HG03457 (cell line): ENCODE measurements around the gene UFM1.
A peak's percentile ranks its signal among the peaks of the same experiment; 100 is the strongest.
"Not testable (repeated sequence)": the region's sequence is repeated elsewhere in the genome, so short reads cannot be mapped to it uniquely, and the experiment has no call there.

Experiments
- ATAC-seq: cut with Tn5 transposase; IDR thresholded peaks from one replicate; pipeline ENCODE4 v1.9.1; 2021; ENCODE audit warnings: moderate number of reproducible peaks; ENCODE audit not compliant: unreplicated experiment

UFM1 gene

DNA sequence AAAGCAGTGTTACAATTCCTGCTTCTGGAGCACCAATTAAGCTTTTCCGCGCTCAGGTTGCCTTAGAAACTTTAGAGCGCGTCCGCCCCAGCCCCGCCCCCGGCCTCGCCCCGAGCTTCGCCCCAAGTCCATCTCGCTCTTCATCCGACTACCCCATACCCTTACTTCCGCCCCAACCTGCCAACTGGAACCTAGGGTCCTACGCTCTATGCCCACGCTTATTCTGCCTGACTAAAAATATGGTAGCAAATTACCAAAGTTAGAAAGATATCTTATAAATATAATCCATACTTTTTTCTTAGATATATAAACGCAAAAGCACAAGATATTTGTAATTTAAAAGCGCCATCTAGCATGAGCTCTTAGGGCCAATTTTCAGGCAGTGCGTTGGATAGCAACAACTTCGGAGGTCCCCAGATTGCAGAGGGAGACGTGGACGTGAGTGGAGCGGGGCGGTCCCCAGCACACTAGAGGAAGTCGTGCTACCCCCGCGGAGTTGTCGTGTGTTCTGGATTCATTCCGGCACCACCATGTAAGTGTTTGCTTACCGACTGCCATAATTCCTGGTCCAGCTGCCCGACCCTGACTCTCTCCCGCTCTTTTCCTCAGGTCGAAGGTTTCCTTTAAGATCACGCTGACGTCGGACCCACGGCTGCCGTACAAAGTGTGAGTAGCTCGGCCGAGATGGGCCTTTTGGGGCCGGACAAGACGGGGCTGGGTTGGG, at the start of gene UFM1:
UFM1 (plus strand) TSS at position 462 of the 724 bp plus-strand sequence; CDS start at position 531, 69 bp downstream.
- ATAC-seq: peak; percentile 97

DNA sequence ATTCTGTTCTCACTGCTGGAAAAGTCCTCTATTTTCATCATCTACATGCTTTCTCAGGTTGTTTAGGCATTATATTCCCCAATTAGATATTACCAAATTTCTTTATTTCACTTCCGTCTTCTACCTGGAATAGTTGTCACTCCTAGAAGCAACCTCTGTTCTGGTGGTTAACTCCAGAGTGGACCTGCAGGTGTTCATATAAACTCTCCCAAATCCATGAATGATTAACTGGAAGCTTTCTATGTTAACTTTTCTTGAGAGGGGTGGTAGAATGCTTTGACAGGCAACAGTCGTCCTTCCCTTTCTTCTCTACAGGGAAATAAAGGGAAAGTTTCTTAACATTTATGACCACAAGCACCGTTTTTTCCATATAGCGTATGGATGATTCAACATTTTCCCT, 48.4 kb upstream of the UFM1 start:
- no peak for ATAC-seq

DNA sequence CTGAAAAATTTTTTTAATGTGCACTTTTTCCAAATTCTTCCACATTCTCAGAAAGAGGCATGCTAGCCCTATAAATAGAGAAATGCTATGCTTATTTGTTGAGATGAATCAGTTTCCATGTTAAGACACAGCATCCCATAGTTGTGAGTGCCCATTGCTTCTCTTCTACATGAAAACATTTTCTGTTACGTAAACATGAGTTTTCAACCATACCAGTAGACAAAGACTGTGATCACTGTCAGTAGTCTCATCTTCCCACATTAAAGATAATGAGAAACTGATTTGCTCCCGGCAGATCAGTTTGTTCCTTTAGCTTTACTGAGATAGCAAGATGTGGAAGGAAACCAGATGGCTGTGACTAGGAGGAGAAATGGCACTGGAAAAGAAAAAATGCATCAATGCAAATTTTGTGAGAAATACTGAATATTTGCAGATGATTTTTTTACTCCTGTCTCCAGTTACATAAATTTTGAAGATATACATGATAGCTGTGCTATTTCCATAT, 45.8 kb upstream of the UFM1 start:
- no peak for ATAC-seq

DNA sequence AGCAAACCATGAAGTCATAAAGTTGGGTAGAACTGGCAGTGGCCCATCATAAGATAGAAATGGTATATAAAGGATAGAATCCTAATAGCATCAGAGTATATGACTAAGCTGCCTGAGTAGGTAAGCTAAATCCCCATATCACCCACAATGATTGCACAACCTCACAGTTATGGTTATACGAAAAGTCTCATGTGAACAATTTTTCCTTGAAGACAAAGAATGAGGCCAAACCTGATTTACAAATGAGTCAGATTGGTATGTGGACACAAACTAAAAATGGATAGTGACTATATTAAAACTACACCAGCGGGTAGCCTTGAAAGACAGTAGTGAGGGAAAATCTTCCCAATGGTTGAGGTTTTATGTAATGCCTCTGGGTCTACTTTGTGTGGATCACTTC, 40.9 kb upstream of the UFM1 start:
- no peak for ATAC-seq

DNA sequence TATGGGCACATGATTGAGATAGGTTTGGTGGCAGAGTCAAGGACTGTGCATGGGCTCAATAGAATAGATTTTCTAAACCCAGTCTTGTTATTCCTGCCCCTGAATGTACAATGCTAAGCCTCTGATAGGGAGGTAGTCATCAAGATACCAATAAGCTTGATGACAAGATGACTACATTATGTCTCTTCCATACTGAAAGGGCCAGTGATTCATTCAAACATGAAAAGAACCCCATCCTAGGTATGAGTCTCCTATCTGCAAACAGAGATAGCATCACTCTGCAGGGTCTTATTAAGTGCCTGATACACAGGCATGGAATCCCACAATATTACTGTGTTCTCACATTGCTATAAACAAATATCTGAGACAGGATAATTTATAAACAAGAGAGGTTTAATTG, 40.3 kb upstream of the UFM1 start:
- ATAC-seq: no peak

DNA sequence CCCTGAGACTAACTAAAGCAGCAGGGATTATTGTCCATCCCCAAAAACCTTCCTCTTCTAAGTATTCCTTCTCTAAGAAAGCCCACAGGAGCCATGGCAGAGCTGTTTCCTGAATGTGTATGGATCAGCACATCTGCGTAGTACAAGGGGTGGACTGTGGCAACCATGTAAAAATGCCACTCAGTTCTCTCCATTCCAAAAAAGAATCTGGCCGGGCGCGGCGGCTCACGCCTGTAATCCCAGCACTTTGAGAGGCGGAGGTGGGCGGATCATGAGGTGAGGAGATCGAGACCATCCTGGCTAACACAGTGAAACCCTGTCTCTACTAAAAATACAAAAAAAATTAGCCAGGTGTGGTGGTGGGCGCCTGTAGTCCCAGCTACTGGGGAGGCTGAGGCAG, 38.5 kb upstream of the UFM1 start:
- ATAC-seq: not testable (repeated sequence)

DNA sequence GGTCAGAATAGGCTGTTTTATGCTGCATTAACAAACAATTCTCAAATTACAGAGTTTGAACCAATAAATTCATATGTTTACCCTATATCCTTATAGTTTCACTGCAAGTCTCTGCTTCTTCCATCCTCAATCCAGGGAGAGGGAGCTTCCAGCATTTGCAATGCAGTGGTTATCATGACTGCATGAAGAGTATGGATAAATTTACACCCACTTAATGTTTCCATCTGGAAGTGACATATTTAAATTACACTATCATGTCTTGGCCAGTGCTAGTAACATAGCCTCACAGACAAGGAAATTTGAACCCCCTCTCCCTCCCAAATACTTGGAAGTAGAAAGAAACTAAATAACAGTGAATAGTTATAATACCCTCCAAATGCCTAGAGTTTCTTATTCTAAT, 33.5 kb upstream of the UFM1 start:
- no peak for ATAC-seq

DNA sequence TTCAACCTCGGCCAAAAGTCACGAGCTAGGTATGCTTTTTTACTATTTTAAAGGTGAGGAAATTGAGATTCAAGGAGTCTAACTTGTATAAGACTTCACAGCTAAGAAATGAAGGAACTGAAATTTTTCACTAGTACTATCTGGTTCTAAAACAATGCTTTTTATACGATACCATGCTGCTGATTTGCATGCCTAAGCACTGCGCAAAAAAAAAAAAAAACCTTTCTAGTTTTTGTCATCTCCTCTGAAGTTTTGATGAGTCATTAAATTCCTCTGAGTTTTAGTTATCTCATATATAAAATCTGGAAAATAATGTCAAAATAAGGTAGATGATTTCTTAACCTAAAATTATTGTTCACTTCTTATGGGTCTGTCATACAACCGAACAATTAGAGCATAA, 28.0 kb upstream of the UFM1 start:
- ATAC-seq: no peak

DNA sequence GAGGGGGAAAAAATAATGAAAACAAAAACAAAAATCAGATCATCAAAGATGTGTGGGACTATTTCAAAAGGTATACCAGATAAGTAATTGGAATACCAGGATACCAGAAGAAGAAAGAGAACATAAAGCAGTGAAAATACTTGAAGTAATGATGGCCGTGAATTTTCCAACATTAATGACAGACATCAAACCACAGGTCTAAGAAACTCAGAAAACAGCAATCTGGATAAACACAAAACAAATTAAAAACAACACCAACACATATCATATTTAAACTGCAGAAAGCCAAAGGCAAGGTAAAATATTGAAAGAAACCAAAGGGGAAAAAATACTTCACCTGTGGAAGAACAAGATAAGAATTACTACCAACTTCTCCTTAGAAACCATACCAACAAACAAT, 24.2 kb upstream of the UFM1 start:
- no peak for ATAC-seq

DNA sequence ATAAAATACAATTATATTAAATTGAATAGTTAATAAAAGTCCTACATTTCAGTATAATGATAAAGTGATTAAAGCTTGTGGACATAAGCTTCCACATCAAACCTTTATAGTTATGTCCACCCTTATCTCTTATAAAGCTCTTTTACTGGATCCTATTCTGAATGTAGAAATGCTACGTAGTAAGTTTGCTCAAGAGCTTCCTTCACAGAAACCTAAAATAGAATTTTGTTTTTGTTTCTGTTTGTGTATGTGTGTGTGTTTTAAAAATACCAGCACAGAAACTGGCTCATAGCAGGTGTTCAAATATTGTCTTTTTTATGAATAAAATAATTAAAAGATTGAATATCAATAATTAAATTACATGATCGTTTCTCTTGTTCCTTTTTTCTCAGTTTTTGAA, 21.0 kb upstream of the UFM1 start:
- ATAC-seq: no peak

DNA sequence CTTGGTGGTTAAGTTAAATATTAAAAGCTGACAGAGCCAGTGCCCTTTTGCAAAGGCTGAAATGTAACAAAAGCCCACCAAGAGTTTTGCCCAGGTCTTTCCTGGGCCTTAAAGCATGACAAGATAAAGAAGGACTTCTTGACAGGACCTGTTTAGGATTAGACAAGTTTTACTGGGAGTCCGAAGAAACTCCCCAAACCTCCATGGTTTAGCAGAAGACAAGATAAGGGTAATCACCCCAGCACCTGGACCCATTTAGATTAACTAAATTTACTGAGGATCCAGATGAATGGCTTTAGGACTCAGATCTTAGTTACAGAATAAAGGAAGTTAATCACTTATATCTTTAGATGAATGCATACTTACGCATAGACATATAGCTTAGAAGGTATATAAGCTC, 14.8 kb upstream of the UFM1 start:
- no peak for ATAC-seq

DNA sequence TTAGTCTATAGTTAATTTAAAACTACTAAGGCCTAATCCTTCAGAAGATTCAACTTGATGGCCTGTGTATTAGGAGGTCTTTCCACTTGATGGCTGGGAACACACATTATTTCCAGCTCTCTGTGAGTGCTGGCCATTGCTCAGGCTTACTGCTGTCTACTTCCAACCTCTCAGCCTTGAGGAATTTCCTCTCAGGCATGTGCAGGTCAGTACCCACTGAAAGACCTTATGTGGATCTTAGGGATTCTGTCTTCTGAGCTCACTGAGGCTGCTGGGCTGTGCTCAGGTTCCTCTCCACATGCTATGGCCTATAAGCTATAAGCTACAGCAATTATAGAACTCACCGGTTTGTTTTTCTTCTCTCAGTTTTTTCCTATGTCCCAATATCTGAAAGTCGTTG, 11.6 kb upstream of the UFM1 start:
- ATAC-seq: no peak

DNA sequence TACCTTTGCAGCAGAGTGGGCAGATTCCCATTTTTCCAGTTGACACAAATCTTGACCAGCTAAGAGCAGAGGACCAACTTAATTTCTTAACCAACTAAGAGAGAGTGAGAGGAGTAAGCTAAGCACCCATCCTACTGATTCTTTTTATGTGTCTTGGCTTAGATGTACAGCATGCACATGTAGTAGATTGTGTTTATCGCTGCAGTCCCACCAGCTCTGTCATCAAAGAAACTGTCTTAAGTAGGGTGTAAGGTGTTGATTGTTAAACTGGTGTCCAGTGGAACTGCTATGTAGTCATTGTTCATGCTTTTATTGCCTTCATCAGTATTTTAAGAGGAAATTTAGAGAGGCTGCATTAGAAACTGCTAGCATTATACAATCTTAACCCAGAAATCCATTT, 9.0 kb upstream of the UFM1 start:
- no peak for ATAC-seq

DNA sequence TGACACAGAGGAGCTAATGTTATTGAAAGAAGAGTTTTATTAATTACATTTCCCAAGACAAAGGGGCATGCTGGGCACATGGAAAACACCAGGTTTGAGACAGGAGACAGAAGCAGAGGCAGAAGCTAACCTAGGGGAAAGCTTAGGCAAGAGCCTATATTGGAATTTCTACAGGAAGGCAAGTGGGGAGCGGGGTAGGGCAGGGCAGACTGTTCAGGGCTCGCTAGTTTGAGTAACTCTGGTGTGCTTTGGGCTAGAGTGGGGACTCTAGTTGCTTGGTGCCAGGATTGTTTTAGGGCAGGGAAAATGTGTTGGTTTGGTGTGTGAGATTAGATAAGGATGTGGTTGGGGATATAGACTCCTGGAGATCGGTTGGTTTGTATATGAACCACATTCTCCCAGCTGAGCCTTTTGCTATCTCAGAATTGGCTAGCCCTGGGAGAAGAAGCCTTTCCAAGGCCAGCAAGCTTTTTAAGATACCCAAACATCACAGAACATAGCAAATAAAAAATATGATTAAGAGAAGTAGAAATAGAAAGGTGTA, 8.4 kb upstream of the UFM1 start:
- no peak for ATAC-seq

DNA sequence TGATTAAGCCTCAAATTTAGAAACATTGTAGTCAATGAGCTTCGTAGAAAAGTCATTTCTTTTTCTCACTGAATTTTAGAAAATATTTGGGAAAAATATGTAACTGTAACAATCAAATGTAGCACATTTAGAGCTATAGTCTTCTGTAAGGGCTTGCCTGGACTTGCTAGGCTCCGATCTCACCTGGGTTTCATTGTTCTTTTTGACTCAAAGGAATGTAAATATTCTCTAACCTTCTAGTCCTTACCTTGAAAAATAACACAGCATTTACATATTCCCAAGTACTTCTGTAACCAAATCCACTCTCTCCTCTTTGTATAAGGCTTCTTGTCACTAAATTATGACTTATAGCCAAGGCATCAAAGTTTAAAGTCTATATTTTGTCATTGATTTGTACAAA, 2.9 kb upstream of the UFM1 start:
- ATAC-seq: no peak

DNA sequence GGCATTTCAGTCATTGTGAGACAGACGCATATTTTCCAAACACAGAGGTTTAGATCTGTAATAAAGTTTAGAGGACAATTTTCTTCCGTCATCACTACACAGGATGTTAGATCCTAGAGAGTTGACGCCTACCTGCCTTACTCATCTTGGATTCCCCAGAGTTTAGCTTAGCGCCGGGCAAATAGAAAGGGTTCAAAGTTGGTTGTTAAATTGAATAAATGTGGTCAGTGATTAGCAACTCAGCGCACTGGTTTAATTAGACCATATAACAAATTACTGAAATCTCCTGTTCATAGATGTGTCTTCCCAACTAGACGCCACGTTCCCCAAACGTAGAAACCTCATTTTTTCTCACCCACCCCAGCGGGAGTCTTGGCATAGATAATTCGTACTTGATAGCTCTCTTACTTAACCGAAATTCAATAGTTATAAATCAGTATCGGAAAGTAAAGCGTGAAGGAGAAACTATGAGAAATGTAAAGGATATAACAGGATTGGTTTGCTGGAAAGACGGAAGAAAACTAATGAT, 726 bp upstream of the UFM1 start:
- peak; percentile 4 for ATAC-seq

DNA sequence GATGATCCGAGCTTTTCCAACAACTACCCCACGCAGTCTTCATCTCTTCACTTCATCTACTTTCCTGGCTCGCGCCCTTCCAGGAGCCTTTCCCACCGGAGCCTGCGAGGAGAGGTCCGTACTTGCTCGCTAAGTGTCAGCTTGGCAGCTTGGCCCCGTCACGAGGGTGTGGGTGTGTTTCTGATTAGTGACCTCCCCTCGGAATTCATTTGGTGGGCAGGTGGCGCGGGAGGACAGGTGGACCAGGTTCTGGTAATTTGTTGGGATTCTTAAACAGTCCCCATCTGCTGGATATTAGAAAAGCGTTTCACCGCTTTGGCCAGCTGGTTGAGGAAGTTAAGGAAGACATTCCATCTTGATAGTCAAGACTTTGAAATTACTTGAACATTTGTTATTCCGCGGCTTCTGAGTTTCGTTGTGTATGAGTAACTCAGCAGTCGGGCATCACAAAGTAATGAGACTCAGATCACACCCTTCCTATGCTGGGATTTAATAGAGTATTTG, 515 bp downstream of the UFM1 start:
- peak; percentile 13 for ATAC-seq

DNA sequence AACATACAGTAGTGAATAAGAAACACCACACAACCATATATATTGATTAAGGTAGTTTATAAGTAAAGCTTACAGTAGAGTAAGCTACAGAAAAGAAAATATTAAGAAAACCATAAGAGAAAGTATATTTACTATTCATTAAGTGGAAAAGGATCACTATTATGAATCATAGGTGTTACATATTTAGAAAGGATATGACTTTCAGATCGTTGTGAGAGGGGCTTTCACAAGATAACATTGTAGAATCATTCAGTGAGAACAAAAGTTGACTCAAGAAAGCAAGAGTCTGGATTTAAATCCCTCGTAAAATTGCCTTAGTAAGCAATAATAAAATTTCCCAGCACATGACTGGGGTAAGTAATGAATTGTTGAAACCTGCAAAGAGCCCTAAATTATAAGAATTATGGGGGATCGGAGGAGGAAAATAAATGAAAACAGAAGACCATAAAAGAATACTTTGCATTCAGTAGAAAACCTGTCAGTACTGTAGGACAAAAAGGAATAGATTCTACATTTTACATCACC, 6.0 kb downstream of the UFM1 start:
- no peak for ATAC-seq

DNA sequence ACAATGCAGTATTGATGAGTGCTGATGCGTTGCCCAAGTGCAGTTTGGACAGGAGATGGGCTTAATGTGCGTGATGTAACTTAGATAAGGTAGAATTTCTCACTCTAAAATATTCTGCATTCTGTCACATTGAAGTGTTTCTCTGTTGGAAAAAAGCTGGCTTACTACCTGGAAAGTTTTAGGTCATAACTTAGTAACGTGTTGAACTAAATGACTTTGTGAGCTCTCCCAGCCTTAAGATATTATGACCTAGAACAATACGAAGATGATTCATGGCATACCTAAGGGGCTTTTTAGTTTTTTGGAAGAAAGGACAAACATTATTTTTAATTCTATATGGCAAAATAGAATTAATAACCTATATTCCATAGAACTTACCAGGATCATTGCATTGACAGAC, 9.0 kb downstream of the UFM1 start:
- ATAC-seq: no peak

DNA sequence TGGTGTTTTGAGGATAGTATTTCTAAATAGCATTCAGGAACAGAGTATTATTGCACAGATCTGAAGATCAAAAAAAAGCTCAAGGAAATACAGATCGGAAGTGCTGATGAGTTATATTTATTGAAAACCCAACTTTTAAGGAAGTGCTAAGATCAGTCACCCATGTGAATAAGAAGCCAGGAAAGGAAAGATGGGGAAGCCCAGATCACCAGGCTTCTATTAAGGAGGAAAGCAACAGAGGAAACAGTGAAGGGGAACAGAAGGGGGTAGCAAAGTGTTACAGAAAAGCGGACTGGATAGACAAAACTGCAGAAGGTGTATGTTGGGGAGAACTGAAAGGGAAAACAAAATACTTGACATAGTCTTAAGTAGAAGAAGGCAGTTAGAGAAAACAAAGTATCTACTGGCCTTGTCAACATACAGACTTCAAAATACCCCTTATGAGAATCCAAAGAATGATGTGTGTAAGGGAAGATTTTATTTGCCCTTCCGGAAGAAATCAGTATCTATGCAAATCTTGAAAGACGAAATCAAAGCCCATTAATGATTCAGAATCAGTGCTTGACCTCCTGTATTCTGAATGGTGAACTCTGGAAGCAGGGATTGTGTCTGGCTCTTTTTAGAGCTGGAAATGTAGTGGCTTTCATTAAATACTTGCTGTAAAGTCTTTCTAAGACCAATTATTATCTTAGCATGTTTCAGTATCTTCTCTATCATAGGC, 12.1 kb downstream of the UFM1 start:
- no peak for ATAC-seq

DNA sequence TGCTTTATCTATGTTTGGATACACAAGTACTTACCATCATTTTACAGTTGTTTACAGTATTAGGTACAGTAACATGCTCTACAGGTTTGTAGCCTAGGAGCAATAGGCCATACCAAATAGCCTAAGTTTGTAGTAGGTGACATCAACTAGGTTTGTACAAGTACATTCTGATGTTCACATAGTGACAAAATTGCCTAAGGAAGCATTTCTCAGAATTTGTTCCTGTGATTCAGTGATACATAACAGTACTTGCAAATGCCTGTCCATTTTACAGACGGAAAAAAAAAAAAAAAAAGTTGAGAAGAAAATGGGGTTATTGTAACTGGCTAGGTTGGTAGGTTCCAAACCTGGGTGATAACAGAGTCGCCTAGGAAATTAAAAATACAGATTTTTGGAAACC, 13.6 kb downstream of the UFM1 start:
- no peak for ATAC-seq
